Measurements from ENCODE around the gene TVP23C.

TVP23C gene

GRCh38 chr17:15469260-15469659, 94.0 kb downstream of the TVP23C start:
- no peaks in the 10 kb centered on the region for H3K27me3 Mint-ChIP-seq (ENCODE audit: low read depth)
- no peak overlapping the region for H3K4me3 Mint-ChIP-seq
- TF ChIP-seq, protein P1, sequence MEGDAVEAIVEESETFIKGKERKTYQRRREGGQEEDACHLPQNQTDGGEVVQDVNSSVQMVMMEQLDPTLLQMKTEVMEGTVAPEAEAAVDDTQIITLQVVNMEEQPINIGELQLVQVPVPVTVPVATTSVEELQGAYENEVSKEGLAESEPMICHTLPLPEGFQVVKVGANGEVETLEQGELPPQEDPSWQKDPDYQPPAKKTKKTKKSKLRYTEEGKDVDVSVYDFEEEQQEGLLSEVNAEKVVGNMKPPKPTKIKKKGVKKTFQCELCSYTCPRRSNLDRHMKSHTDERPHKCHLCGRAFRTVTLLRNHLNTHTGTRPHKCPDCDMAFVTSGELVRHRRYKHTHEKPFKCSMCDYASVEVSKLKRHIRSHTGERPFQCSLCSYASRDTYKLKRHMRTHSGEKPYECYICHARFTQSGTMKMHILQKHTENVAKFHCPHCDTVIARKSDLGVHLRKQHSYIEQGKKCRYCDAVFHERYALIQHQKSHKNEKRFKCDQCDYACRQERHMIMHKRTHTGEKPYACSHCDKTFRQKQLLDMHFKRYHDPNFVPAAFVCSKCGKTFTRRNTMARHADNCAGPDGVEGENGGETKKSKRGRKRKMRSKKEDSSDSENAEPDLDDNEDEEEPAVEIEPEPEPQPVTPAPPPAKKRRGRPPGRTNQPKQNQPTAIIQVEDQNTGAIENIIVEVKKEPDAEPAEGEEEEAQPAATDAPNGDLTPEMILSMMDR (IDR thresholded peaks at IDR 0.05; ENCODE audit: unreplicated experiment in 3 of 3) = no peak
- H3K36me3 Mint-ChIP-seq (ENCODE audit: low read depth) = peaks cover 15% of the 10 kb centered on the region
- H3K4me1 Mint-ChIP-seq = peaks cover 15% of the 10 kb centered on the region
- no peaks in the 10 kb centered on the region for H3K9me3 Mint-ChIP-seq
- no peak overlapping the region for H3K27ac Mint-ChIP-seq

GRCh38 chr17:15468126-15468525, 95.2 kb downstream of the TVP23C start:
- H3K36me3 Mint-ChIP-seq (ENCODE audit: low read depth) = peaks cover 8% of the 10 kb centered on the region
- peak overlapping the region; percentile 2 to 12 (median 3) for H3K27ac Mint-ChIP-seq
- TF ChIP-seq, protein P1 (IDR thresholded peaks at IDR 0.05; ENCODE audit: unreplicated experiment in 3 of 3) = no peak
- peaks cover 23% of the 10 kb centered on the region for H3K4me1 Mint-ChIP-seq
- no peaks in the 10 kb centered on the region for H3K27me3 Mint-ChIP-seq (ENCODE audit: low read depth)
- no peaks in the 10 kb centered on the region for H3K9me3 Mint-ChIP-seq
- H3K4me3 Mint-ChIP-seq = no peak overlapping the region

GRCh38 chr17:15467592-15467991, 95.7 kb downstream of the TVP23C start, which contains the start of gene CDRT4:
Gene CDRT4 (minus strand): TSS chr17:15467621. CDS start chr17:15440238, 27,383 bp downstream.
- Mint-ChIP-seq H3K27ac (peak within 1 kb of the TSS; percentile 2 to 12 (median 3)), H3K4me3 (no peak within 1 kb of the TSS), H3K4me1 (peaks cover 24% of the 10 kb centered on the region), H3K36me3 (ENCODE audit: low read depth) (peaks cover 5% of the 10 kb centered on the region), H3K27me3 (ENCODE audit: low read depth) (no peaks in the 10 kb centered on the region), H3K9me3 (no peaks in the 10 kb centered on the region)
- TF ChIP-seq, protein P1 (IDR thresholded peaks at IDR 0.05; ENCODE audit: unreplicated experiment in 3 of 3) = no peak

- Mint-ChIP-seq H3K27me3 (ENCODE audit: low read depth) (no peaks in the 10 kb centered on the region), H3K4me3 (no peak overlapping the region), H3K27ac (no peak overlapping the region), H3K36me3 (ENCODE audit: low read depth) (peaks cover 7% of the 10 kb centered on the region), H3K4me1 (peaks cover 27% of the 10 kb centered on the region), H3K9me3 (no peaks in the 10 kb centered on the region)
- TF ChIP-seq, protein P1 (IDR thresholded peaks at IDR 0.05; ENCODE audit: unreplicated experiment in 3 of 3) = no peak
These were observed 97.2 kb downstream of the TVP23C start for GRCh38 chr17:15466131-15466530.

GRCh38 chr17:15465045-15465701, 98.1 kb downstream of the TVP23C start:
- no peaks in the 10 kb centered on the region for H3K9me3 Mint-ChIP-seq
- TF ChIP-seq, protein P1 (IDR thresholded peaks at IDR 0.05; ENCODE audit: unreplicated experiment in 3 of 3) = no peak
- H3K4me3 Mint-ChIP-seq = no peak overlapping the region

More at GRCh38 chr17:15465045-15465701, 98.1 kb downstream of the TVP23C start:
- no peaks in the 10 kb centered on the region for H3K27me3 Mint-ChIP-seq (ENCODE audit: low read depth)
- peaks cover 12% of the 10 kb centered on the region for H3K36me3 Mint-ChIP-seq (ENCODE audit: low read depth)
- H3K4me1 Mint-ChIP-seq = peaks cover 34% of the 10 kb centered on the region
- no peak overlapping the region for H3K27ac Mint-ChIP-seq

All from nephron (organoid).